Nephron progenitor cell (in vitro differentiated cells): Measurements from ENCODE around the gene GRAMD2B.
A peak's percentile ranks its signal among the peaks of the same experiment; 100 is the strongest.

Source experiments
- DNase-seq: peaks from one replicate; pipeline ENCODE4 v3.0.0; 2021
- H3K27ac Mint-ChIP-seq: 2 replicates; pipeline ENCODE4 v1.8.0; 2021; ENCODE audit warnings: mild to moderate bottlenecking, moderate library complexity, mixed read lengths
- H3K27me3 Mint-ChIP-seq: 2 replicates; pipeline ENCODE4 v1.8.0; 2021; ENCODE audit warnings: mild to moderate bottlenecking, low read depth, mixed read lengths; ENCODE audit not compliant: poor library complexity
- H3K36me3 Mint-ChIP-seq: 2 replicates; pipeline ENCODE4 v1.8.0; 2021; ENCODE audit warnings: low read depth, mixed read lengths
- H3K4me1 Mint-ChIP-seq: 2 replicates; pipeline ENCODE4 v1.8.0; 2021; ENCODE audit warnings: mixed read lengths
- H3K4me3 Mint-ChIP-seq: 2 replicates; pipeline ENCODE4 v1.8.0; 2021; ENCODE audit warnings: mild to moderate bottlenecking, moderate library complexity, mixed read lengths
- H3K9me3 Mint-ChIP-seq: 2 replicates; pipeline ENCODE4 v1.8.0; 2021; ENCODE audit warnings: mild to moderate bottlenecking, moderate library complexity, mixed read lengths
- CTCF ChIP-seq: fragments of 200-600 bp; sonication (generic); IDR thresholded peaks from 2 replicates; pipeline ENCODE4 v1.5.0; 2021; ENCODE audit warnings: antibody characterized with exemption

The GRAMD2B gene

GRCh38 chr5:126535856-126536545 lies 112.8 kb downstream of the GRAMD2B start:
- Mint-ChIP-seq H3K4me3 (no peak overlapping the region), H3K27me3 (peaks cover 4% of the 10 kb centered on the region), H3K4me1 (peaks cover 42% of the 10 kb centered on the region), H3K27ac (peak overlapping the region; percentile 1), H3K36me3 (peaks cover 12% of the 10 kb centered on the region), H3K9me3 (peaks cover 11% of the 10 kb centered on the region)
- no peak for TF ChIP-seq CTCF
- DNase-seq, result no peak

- Mint-ChIP-seq H3K9me3 (peaks cover 9% of the 10 kb centered on the region), H3K27ac (peak overlapping the region; percentile 71), H3K4me1 (peaks cover 35% of the 10 kb centered on the region), H3K36me3 (peaks cover 12% of the 10 kb centered on the region), H3K4me3 (no peak overlapping the region), H3K27me3 (peaks cover 4% of the 10 kb centered on the region)
- DNase-seq, result no peak
- TF ChIP-seq CTCF, result no peak
These were observed 113.7 kb downstream of the GRAMD2B start for GRCh38 chr5:126536874-126537273.

GRCh38 chr5:126538579-126538978 lies 115.4 kb downstream of the GRAMD2B start:
- Mint-ChIP-seq H3K27me3 (peaks cover 4% of the 10 kb centered on the region), H3K9me3 (peaks cover 8% of the 10 kb centered on the region), H3K4me3 (no peak overlapping the region), H3K4me1 (peaks cover 27% of the 10 kb centered on the region), H3K27ac (no peak overlapping the region), H3K36me3 (peaks cover 12% of the 10 kb centered on the region)
- TF ChIP-seq CTCF, result no peak
- no peak for DNase-seq

- Mint-ChIP-seq H3K36me3 (peaks cover 15% of the 10 kb centered on the region), H3K27ac (peak overlapping the region; percentile 59), H3K27me3 (no peaks in the 10 kb centered on the region), H3K4me3 (no peak overlapping the region), H3K9me3 (peaks cover 4% of the 10 kb centered on the region), H3K4me1 (peaks cover 27% of the 10 kb centered on the region)
- no peak for DNase-seq
- TF ChIP-seq CTCF, result no peak
These were observed 117.4 kb downstream of the GRAMD2B start for GRCh38 chr5:126540631-126541030.

- H3K9me3 Mint-ChIP-seq, result no peaks in the 10 kb centered on the region
- no peak overlapping the region for H3K4me3 Mint-ChIP-seq
- peak overlapping the region; percentile 78 for H3K27ac Mint-ChIP-seq
- DNase-seq, result no peak
- H3K27me3 Mint-ChIP-seq, result no peaks in the 10 kb centered on the region
- H3K4me1 Mint-ChIP-seq, result peaks cover 23% of the 10 kb centered on the region
- H3K36me3 Mint-ChIP-seq, result peaks cover 28% of the 10 kb centered on the region
- no peak for TF ChIP-seq CTCF
These were observed 119.2 kb downstream of the GRAMD2B start for GRCh38 chr5:126542441-126542840.

GRCh38 chr5:126543009-126543408 lies 119.8 kb downstream of the GRAMD2B start:
- peak overlapping the region; percentile 78 for H3K27ac Mint-ChIP-seq
- no peak overlapping the region for H3K4me3 Mint-ChIP-seq
- H3K9me3 Mint-ChIP-seq, result no peaks in the 10 kb centered on the region
- no peaks in the 10 kb centered on the region for H3K27me3 Mint-ChIP-seq
- DNase-seq, result no peak
- TF ChIP-seq CTCF, result no peak
- H3K4me1 Mint-ChIP-seq, result peaks cover 21% of the 10 kb centered on the region
- H3K36me3 Mint-ChIP-seq, result peaks cover 27% of the 10 kb centered on the region
